GM19238 (cell line): ENCODE data around the gene ZHX3.

Experiments used
- DNase-seq: peaks from one replicate; pipeline ENCODE4 v3.0.0; 2011; ENCODE audit warnings: low spot score; ENCODE audit not compliant: insufficient read length

The ZHX3 gene

DNA sequence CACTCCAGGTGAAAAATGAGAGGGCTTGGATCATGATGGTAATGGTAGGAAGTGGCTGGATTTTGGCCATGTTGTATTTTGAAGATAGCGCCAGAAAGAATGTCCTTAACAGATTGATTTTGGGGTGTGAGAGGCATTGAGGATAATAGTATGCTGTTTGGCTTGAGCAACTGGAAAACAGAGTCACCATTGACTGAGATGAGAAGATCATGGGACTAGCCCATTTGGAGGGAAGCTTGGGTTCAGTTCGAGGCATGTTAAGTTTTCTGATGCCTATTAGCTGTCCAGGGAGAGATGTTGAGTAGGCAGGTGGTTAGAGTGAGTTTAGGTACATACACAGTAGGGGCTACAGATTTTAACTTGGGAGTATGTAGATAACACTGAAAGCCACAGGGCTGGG, 156.8 kb downstream of the ZHX3 start:
- DNase-seq = no peak

DNA sequence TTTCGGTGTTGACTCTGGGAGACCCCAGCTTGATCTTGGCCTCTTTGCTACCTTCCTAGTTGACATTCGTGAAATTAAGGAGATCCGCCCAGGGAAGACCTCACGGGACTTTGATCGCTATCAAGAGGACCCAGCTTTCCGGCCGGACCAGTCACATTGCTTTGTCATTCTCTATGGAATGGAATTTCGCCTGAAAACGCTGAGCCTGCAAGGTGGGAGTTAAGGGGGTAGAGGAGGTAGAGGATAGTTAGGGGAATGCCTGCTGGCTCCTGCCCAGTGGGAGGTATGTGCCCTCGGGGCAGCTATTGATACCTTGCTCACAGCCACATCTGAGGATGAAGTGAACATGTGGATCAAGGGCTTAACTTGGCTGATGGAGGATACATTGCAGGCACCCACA, 158.0 kb downstream of the ZHX3 start:
- no peak for DNase-seq

DNA sequence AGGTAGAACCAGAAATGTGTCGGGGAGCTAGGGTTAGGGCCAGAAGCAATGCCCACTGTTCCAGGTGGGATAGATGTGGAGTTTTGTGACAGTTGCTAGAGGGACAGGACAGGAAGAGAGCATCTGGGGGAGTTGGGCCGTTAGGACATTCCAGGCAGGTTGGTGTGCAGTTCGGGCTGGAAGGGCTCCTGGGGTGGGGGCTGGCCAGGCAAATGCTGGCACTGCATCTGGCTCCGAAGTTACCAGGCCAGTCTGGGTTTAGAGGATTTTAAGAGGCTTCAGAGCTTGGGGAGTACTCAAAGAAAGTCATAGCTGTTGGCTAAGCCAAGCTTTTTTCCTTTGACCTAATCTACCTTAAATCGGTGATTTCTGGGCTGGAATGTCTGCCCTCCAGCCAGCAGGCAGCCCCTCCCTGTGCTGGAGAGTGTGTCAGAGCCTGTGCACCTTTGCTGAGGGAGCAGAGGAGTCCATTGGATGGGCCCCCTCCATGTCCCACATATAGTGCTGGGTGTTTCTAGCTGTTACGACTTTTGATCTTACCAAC, 159.4 kb downstream of the ZHX3 start:
- DNase-seq = no peak

DNA sequence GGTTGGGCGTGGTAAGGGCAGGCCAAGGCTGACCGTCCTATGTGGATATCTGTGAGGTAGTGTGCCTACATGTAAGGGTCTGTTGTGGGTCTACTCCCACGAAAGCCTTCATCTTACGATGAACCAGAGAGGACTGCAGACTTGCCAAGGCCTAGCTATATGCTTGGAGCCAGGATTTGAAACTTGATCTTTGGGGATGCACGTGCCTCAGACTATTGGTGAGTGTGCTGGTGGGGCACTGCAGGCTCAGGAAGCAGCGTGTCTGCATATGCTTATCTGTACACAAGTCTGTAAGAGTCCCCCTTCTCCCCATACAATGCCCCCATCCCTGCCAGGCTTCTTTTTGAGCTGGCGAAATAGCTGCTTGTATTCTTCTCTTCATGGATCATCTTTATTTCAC, 162.3 kb downstream of the ZHX3 start:
- no peak for DNase-seq

DNA sequence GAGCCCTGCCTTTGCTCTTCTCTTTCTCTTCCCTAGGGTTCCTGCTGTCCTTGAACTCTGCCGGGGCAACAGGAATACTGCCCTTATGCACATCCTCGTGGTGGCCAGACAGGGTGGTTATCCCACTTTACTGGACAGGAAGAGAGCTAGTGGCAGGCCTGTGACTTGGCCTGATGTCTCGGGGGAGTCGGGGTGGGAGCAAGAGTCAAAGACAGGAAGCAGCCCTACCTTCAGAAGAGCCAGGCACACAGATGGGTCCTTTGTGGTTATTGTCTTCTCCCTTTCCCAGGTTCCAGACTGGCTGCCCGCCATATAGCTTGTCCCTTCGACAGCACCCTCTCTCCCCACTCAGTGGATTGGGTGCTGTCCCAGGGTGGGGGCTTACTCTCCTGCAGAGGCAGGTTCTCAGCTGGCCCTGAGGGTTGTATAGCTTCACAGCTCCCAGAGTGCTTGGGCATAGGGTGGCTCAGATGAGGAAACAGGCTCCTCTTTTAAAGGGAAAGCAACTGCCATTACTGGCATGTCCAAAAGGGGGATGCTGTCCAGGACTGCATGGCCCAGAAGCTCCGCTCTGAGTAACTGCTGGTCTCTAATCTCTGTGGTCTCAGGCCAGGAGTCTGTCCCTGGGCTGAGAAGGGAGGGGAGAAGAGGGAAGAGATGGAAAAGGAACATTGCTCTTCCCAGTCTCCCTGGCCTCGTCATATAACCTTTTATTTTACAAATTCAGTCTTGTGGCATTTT, 162.9 kb downstream of the ZHX3 start:
- no peak for DNase-seq

DNA sequence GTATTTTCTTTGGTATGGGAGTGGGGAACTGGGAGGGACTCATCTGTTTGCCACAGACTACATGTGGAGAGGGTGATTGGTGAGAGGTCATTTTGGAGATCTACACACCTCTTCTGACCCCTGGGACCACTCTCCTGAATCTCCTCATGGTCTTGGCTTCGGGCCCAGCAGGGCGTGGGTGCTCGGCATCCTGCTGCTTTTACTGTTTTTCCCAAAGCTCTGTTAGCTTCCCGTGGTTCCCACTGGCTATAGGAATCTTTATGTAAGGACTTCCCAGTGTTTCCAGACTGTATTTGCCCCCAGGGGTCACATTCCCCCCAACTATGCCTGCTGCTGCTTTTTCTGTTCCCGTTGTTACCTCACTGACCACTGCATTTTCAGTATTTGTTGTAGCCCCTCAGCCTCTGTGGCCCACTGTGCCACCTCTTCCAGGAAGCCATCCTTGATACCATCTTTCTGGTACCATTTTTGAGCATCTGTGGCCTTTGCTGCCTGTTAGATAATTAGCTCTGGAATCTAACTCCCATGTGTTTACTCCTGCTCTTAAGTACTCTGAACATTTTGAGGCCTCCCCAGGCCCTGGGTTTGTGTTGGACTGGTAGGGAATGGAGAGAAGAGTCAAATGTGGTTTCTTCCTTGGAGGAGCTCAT, 165.3 kb downstream of the ZHX3 start:
- DNase-seq = no peak

DNA sequence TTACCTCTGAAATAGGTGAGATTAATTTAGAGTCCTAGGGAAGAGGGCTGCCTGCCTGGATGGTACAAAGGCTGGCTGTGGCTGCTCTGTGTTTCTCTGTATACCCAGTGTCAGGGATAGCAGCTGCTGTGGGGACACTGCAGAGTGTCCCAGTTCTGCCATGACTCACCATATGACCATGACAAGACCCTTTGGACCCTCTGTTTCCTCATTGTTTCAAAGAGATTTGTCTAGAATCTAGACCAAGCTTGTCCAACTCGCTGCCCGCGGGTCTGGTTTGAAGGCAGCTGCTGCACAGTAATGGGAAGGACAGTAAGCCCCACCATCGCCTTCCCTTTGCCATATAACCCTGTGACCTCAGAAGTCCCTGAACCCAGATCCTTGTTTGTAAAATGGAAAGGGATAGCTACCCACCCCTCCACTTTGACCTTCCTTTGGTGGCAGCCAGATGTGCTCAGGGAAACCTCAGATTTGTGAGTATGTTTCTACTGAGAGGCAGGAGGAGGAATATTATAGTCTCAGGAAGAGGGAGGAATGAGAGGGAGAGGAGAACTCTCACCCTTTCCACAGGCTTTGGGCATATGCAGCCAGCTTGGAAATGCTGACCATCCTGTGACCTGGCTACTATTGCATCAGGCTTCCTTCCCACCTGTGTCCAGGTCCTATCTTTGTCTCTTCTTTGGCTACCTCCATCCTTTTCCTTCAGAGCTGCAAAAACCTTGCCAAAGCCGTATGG, 166.2 kb downstream of the ZHX3 start:
- DNase-seq = no peak

DNA sequence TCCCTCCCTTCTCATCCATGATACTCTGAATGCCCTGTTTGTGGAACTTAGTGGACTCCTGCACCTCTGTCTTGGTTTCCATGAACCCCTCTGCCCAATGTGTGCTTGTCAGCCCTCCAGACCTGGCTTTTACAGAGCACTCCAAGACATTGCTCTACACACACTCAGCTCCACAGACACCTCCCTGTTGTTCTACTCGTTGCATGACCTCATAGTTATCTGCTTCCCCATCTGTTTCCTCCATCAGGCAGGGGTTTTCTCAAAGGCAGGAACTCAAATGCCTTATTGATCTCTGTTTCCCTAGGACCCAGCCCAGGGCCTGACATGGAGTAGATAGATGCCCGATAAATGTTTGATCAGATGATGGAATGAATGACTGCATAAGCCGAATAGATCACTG, 166.9 kb downstream of the ZHX3 start:
- DNase-seq = no peak

DNA sequence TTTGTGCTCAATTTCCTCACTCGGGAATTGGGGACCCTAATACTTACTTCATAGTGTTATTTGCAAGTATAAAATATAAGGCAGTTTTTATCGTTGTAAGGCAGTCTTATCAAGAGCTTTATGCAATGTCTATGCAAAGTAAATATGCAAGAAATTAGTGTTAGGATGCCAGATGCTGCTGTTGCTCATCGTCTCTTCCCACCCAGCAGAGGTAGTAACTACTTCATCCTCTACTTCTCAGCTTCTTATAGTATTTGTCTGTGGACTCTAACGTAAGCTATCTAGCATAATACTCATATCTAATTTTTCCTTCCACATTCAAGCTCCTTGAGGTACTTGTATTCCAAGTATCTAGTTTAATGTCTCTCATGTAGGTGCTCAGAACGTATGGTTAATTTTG, 168.6 kb downstream of the ZHX3 start:
- DNase-seq = no peak

DNA sequence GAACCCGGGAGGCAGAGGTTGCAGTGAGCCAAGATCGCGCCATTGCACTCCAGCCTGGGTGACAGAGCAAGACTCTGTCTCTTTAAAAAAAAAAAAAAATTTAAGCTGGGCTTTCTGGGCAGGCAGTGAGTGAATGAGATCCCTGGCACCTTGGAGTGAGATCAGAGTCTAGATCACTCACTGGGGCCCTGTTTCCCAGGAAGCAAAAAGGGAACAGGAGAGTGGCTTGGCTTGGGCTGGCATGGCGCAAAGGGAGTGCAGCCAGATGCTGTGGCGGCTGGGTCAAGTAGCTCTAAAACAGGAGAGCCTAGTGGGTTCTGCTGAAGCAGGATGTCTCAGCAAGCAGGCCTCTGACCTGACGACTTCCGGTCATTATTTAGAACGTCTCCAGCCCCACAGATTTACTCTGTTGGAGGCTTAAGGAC, 169.8 kb downstream of the ZHX3 start:
- DNase-seq = no peak

DNA sequence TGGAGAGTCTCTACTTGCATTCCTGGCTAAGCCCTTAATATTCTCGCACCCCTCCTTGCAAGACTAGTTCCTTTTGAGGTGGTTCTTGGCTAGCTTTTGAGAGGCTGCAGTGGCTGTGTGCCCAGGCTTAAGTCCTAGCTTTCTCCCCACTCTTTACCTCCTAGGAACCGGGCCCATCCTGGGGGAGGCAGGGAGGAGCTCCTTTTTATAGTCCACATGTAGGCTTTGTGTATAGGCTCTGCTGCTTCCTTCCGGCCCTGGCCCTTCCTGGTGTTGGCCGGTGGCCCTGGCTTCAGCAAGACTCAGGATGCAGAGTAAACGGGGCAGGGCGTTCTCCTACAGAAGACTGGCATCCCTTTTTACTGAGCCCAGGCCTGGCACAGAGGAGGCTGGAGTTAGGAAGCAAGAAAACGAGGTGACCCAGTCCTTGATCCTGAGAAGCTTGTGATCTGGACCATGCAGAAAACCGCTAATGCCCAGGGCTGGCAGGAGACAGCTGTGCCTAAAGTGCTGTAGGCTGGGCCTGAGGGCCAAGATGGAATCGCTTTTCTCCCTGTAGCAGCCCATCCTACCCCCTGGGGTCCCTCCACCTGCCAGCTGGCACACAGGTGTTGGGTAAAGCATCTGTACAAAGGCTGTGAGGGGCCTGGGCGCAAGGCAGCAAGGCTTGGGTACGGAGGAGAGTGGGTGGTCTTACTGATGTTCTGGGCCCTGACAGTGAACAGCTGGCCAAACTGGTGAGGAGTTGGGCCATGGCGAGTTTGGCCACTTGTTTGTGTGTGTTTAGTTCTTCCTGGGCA, 171.5 kb downstream of the ZHX3 start:
- DNase-seq = no peak

DNA sequence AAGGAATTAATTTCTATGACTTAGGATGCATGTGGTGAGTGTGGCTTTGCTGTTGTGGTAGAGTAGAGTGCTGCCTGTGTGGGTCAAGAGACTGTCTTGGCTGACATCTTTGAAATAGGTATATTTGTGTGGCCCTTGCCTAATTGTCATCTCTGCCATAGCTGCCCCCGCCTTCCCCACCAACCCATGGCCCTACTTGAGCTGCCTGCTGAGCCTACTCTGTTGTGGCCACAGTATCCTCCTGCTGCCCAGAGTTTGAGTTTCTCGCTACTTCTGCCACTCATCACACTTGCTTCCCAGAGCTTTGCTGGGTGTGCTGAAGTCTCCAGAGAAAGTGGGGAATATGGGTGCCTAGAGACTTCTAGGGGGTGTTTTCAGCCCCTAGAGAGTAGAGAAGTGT, 172.2 kb downstream of the ZHX3 start:
- DNase-seq = no peak

DNA sequence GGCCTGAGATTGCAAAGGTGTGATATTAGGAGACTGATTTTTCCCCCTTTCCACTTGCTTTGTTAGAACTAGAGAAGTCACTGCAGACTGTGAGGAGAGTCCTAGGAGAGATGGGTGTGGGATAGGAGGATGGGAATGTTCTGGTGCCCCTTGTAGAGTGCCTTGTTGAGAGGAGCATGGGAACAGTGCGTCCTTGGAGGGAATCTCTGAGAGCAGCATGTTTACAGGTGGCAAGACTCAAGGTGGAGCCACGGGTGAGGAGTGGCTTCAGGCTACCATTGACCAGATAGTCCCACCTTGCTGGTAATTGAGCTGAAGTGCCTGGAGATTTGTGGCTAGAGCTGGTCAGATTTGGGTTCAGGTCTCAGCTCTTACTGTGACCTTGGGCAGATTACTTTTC, 174.2 kb downstream of the ZHX3 start:
- DNase-seq = no peak

DNA sequence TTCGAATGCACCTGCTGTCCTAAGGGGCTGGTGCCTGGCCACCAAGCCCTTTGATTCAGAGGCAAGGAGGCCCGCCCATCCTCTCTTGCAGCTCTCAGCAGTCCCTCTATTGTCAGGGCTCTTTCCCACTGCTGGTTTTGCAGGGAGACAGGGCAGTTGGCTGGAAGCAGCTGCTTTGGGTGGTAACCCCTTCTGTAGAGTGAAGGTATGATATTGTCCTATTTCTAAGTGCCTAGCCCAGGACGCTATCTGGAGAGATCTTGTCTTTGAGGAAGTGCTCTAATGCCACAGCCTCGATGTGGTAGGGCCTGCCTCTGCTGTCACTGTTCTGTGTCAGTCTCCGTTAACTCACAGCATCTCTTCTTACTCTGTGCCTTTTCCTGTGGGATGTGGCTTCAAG, 174.6 kb downstream of the ZHX3 start:
- DNase-seq = no peak

DNA sequence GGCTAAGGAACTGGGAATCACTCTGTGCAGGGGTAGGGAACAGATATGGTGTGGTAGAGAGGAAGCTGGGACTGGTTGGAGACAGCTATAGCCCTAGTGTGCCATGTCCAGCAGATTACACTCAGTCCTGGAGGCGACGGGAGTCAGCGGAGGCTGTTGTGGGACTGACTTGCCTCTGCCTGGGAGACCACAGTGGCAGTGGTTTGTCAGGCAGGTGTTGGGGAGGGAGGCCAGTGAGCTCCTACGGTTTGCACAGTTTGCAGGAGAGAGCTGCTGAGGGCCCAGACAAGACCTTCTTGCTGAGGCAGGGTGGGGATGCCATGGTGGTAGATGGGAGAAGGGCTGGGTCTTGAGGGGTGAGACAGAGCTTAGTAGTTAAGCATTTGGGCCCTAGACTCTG, 175.3 kb downstream of the ZHX3 start:
- DNase-seq = no peak

DNA sequence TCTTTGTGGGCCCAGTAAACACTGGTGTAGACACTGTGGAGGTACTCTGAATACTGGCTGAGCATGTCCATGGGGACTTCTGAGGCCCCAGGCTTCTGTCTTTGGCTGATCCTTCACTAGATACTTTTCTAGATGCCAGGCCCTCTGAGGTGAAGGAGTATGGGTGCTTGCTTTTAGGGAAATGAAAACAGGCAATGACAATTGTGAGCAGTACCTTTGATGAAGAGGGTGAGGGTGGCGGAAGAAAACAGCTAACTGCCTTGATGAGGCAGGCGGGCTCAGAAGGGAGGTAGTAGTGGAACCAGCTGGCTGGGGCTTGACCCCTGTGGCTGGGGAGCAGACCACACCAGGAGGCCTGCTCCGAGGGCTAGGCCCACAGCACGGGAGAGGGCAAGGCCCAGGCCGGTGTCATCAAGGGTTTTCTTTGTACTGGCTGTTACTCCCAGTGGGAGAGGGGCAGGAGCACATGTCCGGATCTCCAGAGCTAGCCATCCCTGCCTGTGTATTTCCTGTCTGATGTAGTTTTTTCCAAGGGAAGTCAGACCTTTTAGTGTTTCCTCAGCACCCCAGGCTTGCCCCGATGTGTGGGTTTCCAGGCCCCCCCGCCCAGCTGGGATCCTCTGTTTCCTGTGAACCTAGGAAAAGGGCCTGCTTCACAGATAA, 176.2 kb downstream of the ZHX3 start:
- no peak for DNase-seq

DNA sequence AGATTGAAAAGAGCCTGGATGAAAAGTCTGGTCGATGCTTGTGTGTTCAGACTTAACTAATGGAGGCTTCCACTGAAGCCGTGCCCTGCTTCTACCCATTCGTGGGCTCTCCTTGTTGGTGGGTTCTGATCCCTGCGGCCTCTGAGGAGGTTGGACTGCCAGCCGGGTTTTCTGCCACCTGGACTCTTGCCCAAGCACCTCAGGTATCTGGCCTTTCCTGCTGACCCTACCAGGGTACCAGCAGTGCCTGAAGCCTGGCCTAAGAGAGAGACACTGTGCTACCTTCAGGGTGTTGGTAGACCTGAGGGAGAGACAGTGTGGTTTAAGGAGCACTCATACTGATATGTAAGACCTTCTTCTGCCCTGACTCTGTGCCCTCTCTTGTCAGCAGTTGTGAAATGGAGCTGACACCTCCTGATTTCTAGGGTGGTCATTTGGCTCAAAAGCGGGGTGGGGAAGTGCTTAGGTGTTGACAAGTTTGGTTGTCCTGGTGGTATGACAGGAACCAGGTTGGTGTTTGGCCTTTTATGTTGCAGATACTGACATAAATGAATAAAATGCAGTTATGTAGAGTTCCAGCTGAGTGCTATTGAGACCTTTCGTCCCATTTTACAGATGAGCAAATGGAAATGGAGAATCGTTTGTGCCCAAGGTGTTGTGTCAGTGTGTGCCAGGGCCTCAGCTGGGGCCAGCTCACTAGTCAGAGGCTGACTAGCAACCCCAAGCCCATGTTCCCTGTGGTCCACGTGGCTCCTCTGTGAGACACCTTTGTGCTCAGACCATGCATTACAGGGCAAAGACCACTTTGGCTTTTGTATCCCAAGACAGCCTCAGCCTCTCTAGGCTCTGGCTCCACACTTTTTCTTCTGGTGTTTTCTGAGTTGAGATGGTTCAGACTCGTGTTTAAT, 177.1 kb downstream of the ZHX3 start:
- DNase-seq = no peak

DNA sequence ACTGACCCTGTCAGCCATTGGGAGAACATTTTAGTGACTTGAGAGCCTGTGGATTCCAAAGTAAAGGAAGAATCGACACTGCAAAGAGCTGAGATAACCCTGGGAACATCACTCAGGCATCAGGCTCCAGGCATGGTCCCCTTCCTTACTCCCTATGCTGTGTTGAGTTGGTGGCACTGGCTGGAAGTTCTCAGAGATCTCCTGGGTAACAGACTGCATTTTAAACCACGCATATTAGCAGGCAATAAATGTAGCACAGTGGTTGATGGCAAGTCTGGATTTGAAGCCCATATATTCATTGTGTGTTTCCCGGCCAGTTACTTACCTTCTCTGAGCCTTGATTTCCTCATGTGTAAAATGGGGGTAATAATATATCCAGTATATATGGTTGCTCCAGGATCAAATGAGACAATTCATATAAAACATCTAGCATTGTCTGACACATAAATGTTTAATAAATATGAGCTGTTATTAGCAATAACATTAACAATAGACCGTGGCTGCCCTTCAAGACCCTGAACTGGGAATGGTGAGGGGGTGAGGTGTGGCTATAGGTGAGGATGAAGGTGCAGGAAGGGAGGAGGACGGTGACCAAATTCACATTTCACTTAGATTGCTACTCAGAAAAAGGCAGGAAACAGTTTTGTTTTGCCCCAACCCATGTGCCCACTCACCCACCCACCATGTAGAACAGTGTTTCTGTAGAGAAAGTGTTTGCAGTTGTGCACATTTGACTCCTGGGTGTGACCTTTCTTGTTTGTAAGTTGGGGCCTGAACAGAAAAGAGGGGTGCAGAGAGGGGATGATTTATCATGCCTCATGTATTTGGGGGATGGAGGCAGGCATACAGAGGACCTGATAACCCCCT, 178.1 kb downstream of the ZHX3 start:
- no peak for DNase-seq
